GM18526 (cell line): ENCODE results near the gene UBALD1.

Experiments
- POLR2A ChIP-seq: IDR thresholded peaks from 3 replicates; pipeline ENCODE4 v1.6.1; 2011; ENCODE audit not compliant: insufficient read length; ENCODE audit errors: extremely low read depth

The UBALD1 gene

DNA sequence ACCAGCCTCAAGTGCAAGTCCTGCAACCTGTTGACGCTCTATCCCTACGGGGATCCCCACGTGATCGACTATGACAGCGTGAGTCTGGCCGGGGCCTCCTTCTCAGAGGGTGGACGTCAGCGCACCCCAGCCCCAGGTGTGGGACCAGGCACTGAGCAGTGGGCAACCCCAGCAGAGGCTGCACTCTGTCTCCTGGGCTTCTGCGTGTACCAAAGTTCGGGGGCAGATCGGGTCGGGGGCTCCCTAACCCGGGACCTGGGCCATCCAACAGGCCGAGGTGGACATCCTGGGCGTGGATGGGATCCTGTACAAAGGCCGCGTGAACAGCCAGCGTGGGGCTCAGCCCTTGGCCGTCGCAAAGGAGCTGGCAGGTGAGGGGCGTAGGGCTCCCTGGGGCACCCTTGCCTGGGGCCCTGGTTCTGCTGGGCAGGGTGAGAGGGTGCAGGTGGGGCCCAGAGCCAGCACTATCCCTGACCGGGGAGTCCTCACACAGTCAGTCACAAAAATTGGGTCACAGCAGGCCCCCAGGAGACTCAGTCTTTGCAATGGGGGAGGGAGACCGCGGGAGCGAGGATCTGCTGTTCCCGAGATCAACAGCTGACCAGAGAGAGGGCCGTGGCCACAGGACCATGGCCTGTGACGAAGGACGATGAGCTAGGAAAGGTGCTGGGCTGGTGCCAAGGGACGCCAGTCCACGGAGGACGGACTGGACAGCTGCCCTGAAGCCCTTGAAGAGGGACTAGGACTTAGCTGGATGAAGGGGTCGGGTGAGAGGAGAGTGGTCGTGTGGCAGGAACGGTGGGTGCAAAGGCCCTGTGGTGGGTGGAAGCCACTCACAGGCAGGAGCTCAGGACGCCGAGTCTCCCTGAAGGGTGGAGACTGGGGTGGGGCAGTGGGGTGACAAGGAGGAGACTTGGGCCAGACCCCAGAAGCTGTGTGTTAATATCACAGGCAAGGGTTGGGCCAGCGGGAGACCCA is 20.0 kb downstream of the UBALD1 start:
- no peak for TF ChIP-seq POLR2A

GRCh38 chr16:4593086-4593485 is 21.6 kb downstream of the UBALD1 start:
- TF ChIP-seq POLR2A: no peak

- TF ChIP-seq POLR2A: no peak
Observed at GRCh38 chr16:4591706-4592470, 22.8 kb downstream of the UBALD1 start.

- TF ChIP-seq POLR2A: no peak
Observed at GRCh38 chr16:4591191-4591590, 23.5 kb downstream of the UBALD1 start.

- TF ChIP-seq POLR2A: no peak
Observed at GRCh38 chr16:4588961-4589360, 25.7 kb downstream of the UBALD1 start.

DNA sequence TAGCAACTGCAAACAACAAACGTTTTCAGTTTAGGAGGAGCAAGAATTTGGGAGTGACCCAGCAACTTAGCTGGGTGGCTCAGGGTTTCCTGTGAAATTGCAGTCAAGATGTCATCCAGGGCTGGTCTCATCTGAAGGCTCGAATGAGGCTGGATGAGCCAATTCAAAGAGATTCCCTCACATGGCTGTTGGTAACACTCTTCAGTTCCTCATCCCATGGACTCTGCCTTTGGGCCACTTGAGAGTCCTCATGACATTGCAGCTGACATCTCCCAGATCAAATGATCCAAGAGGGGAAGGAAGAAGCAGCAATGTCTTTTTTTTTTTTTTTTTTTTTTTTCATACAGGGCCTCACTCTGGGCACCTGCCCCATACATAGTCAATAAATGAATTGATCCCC is 26.3 kb downstream of the UBALD1 start:
- TF ChIP-seq POLR2A: no peak

DNA sequence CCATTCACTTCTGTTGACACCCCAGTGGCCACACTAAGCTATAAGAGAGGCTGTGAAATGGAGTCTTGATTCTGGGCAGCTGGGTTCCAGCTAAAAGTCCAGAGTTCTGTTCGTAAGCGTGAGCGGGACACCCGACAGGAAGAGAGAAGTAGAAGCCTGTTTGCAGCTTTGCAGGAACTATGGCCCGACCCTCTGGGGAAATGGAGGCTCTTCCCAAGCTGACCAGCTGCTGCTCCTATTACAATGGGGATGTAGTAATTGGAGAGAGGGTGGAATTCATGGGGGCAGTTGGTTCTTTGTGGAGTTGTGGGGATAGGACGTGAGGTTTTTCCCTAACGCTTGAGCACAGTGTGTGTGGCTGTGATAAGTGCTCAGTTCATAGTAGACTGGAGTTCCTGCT is 28.4 kb downstream of the UBALD1 start:
- no peak for TF ChIP-seq POLR2A

- no peak for TF ChIP-seq POLR2A
Observed at GRCh38 chr16:4583906-4584305, 30.8 kb downstream of the UBALD1 start.

DNA sequence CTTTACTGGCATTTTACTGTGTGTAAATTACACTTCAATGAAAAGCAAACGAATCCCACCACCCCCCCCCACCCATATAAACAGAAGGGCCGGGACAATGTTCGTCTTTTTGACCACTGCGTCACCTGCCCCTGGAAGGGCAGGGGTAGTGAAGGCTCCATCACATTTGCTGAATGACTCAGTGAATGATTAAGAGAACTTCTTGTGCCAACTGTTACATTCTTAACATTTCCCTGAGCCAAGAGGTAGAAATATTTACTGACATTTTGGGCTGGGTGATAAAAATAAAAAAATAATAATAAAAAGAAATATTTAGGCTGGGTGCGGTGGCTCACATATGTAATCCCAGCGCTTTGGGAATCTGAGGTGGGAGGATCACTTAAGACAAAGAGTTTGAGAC is 34.4 kb downstream of the UBALD1 start:
- no peak for TF ChIP-seq POLR2A

DNA sequence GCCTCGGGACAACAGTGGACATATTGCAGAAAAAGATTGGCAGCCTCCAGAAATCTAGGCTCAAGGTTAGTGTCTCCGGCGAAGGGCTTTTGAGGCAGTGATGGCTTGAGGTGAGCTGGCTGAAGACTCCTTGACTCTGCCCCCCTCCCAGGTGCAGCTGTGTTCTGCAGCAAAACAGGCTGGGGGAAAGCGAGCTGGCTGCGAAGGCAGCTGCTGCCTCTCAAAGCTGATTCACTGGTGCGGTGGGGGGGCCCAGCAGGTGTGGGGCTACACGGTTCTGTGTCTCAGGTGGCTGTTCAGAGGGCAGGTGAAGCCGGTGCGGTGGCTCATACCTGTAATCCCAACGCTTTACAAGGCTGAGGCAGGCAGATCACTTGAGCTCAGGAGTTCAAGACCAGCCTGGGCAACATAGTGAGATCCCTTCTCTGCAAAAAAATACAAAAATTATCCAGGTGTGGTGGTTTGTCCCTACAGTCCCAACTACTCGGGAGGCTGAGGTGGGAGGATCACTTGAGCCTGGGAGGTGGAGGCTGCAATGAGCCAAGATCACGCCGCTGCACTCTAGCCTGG is 35.6 kb downstream of the UBALD1 start:
- TF ChIP-seq POLR2A: no peak

DNA sequence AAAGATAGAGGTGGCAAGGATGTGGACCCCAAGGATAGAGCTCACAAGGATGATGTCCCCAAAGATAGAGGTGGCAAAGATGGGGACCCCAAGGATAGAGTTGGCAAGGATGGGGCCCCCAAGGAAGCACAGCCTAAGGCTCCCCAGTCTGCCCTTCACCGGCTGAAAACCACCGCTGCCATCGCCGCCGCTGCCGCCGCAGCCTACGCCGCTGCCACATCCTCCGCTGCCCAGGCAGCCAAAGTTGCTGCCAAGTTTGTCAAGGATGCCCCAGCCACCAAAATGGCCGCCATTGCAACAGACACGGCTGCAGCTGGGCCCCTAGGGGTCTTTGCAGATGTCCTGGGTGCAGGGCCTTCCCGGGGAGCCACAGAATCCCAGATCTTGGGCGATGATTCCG is 38.7 kb downstream of the UBALD1 start:
- TF ChIP-seq POLR2A: no peak

DNA sequence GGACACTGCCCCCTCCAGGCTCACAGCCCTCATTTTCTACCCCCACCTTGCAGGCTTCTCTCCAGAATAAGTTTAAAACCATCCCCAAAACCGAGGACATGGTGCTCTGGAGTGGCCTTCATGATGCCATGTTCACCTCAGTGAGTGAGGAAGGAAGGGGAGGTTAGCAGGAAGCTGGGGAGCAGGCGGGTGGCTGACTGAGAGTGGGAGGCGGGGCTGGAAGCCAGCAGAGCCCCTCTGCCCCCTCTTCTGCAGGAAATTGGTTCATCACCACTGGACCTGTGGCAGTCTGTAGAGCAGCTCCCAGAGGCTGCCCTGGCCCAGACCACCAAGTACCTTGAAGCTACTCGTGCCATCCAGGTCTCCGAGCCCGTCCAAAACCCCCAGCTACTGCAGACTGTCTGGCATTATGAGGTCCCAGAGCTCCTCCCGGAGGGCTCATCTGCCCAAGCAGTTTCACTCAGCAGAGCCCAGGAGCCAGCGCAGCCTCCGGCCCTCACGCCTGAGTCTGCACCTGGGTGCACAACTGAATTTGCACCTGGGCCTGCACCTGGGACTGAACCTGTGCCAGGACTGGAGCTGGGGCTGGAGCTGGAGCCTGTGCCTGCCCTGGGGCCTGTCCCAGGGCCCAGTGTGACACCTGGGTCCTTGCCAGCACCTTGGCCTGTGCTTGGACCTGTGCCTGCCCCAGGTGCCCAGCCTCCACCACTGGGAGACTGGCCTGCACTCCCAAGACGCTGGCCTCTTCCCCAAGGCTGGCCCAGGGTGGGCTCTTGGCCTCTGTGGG is 39.6 kb downstream of the UBALD1 start:
- TF ChIP-seq POLR2A: no peak

DNA sequence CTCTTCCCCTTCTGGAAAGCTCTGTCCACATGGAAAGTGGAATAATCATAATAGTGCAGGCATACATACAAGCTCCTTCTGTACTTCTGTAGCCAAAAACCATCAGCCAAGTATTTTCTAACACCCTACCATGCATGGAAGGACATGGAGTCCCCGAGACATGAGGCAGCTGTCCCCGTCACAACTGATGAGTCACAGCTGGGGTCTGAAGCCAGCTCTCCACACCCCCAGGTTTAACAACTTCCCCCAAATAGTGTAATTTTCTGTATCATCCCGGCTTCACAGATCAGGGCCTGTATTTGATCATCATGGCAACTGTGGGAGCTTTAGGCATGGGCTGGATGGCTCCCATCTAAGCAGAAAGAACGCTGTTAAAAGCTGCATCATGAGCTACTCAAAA is 42.0 kb downstream of the UBALD1 start:
- no peak for TF ChIP-seq POLR2A

- TF ChIP-seq POLR2A: no peak
Observed at GRCh38 chr16:4570688-4571321, 43.9 kb downstream of the UBALD1 start.

DNA sequence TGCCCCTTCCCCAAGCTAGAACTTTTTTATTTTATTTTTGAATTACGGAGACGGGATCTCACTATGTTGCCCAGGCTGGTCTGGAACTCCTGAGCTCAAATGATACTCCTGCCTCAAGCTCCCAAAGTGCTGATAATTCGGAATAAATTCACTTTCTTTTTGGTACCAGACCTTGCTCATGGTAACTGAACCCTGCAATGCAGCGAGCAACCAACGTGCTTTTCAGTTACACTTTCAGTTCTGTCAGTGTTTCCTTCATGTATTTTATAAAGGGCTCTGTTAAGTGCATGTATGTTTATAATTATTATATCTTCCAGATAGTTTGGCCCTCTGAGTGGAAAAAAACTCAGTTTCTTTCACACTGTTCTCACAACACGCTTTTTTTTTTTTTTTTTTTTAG is 44.6 kb downstream of the UBALD1 start:
- no peak for TF ChIP-seq POLR2A
